K562 (cell line): ENCODE measurements around the gene HUNK. TPM values are rescaled to one million over a fixed set of nuclear protein-coding genes. Genes with fewer than 3 reads are reported as not detected.

ENCODE experiments used
- ATAC-seq: fragments of 200-7000 bp; cut with Tn5 transposase; 3 replicates; pipeline ENCODE4 v1.9.1; 2020; ENCODE audit warnings: moderate library complexity
- BruUV-seq: library from RNA; stranded (reverse); fragments of 400-500 nt; replicated peaks from 2 replicates; lab custom pipeline; 2021; lab: Mats Ljungman, UMichigan
- CTCF ChIA-PET: fragments of 300-600 bp; formaldehyde crosslinking; extraction: SDS; loops from one replicate; lab custom pipeline; 2021; ENCODE audit warnings: low intra/inter-chr PET ratio; lab: Yijun Ruan, JAX
- POLR2A ChIA-PET: fragments of 300-600, 350-650 bp; sonication (Branson Sonifier 250); formaldehyde crosslinking; extraction: SDS; loops from one replicate; lab custom pipeline; 2021; ENCODE audit warnings: antibody characterized with exemption, inconsistent platforms; lab: Yijun Ruan, JAX
- DNase-seq, 4 experiments: peaks; one replicate each; pipeline versions ENCODE4 v3.0.0 to v3.0.0-alpha.2; 2011 to 2018; ENCODE audit warnings: low spot score in 3 of 4, mixed read lengths in 3 of 4; ENCODE audit errors: extremely low read depth in 1 of 4
- FAIRE-seq: peaks from 2 replicates; lab custom pipeline; 2011; peaks lifted over from hg19 to GRCh38; lab: Jason Lieb, UNC
- H2AFZ ChIP-seq: 2 replicates; pipeline ENCODE4 v1.6.0; 2011; ENCODE audit warnings: low read depth, low read length, control low read depth, inconsistent platforms
- H3K27ac ChIP-seq: fragments of 200-600 bp; 3 replicates; pipeline ENCODE4 v1.8.0; 2011; ENCODE audit warnings: low read depth, mild to moderate bottlenecking, control low read depth, inconsistent platforms, low read length, moderate library complexity, mixed read lengths; ENCODE audit errors: extremely low read depth
- H3K27me3 ChIP-seq, 2 experiments: fragments of 300-600 bp in 1 of 2; 2 replicates in 1 of 2; 3 replicates in 1 of 2; pipeline versions ENCODE4 v1.6.0 to v1.8.0; 2011; ENCODE audit warnings: inconsistent platforms in 2 of 2, low read length in 2 of 2, mild to moderate bottlenecking in 1 of 2, mixed read lengths in 1 of 2, moderate library complexity in 1 of 2; ENCODE audit not compliant: control insufficient read depth in 2 of 2, insufficient read depth in 2 of 2
- H3K36me3 ChIP-seq: fragments of 300-600 bp; 3 replicates; pipeline ENCODE4 v1.8.0; 2011; ENCODE audit warnings: mild to moderate bottlenecking, low read length, inconsistent platforms; ENCODE audit not compliant: control insufficient read depth, insufficient read depth
- H3K4me1 ChIP-seq, 2 experiments: fragments of 200-600 bp in 1 of 2; replicated peaks in 1 of 2; 2 replicates in 1 of 2; 3 replicates in 1 of 2; pipeline versions ENCODE4 v1.5.1 to v1.8.0; 2011; ENCODE audit warnings: inconsistent platforms in 2 of 2, low read length in 2 of 2, mild to moderate bottlenecking in 1 of 2, mixed read lengths in 1 of 2, moderate library complexity in 1 of 2; ENCODE audit not compliant: control insufficient read depth in 2 of 2, insufficient read depth in 2 of 2
- H3K4me2 ChIP-seq: 2 replicates; pipeline ENCODE4 v1.6.1; 2011; ENCODE audit warnings: low read length, control low read depth, inconsistent platforms, mixed read lengths; ENCODE audit not compliant: insufficient read depth
- H3K4me3 ChIP-seq: fragments of 200-600 bp; sonication (generic), shearing (Covaris generic); 2 replicates; pipeline ENCODE4 v1.5.1; 2016; ENCODE audit warnings: control low read depth, inconsistent platforms
- H3K79me2 ChIP-seq: fragments of 200-600 bp; 3 replicates; pipeline ENCODE4 v1.8.0; 2011; ENCODE audit warnings: low read length, inconsistent platforms; ENCODE audit not compliant: control insufficient read depth, insufficient read depth
- H3K9ac ChIP-seq, 2 experiments: 2 replicates each; pipeline versions ENCODE4 v1.6.0 to v1.6.1; 2011; ENCODE audit warnings: low read depth in 2 of 2, low read length in 2 of 2, control low read depth in 1 of 2, inconsistent platforms in 1 of 2, mild to moderate bottlenecking in 1 of 2, mixed read lengths in 1 of 2; ENCODE audit not compliant: insufficient read depth in 1 of 2
- H3K9me1 ChIP-seq: one replicate; pipeline ENCODE4 v1.6.0; 2011; ENCODE audit warnings: inconsistent platforms, mild to moderate bottlenecking, low read length, moderate library complexity; ENCODE audit not compliant: control insufficient read depth, insufficient read depth
- H3K9me3 ChIP-seq: replicated peaks from 2 replicates; pipeline ENCODE4 v1.5.1; 2011; ENCODE audit warnings: low read depth, low read length, inconsistent platforms; ENCODE audit not compliant: control insufficient read depth, insufficient read depth
- H4K20me1 ChIP-seq: replicated peaks from 2 replicates; pipeline ENCODE4 v1.6.1; 2011; ENCODE audit warnings: low read length, inconsistent platforms, mixed read lengths; ENCODE audit not compliant: control insufficient read depth, insufficient read depth
- GABPB1 ChIP-seq: sonication (generic); formaldehyde crosslinking; IDR thresholded peaks from 2 replicates; pipeline ENCODE4 v1.8.0; 2022; ENCODE audit warnings: mild to moderate bottlenecking, missing genetic modification reagents
- HNRNPH1 ChIP-seq: fragments of 200-400 bp; formaldehyde crosslinking; optimal IDR thresholded peaks from 2 replicates; pipeline ENCODE3; 2017; ENCODE audit warnings: low read depth, mild to moderate bottlenecking, low read length, moderate library complexity
- RFX7 ChIP-seq: fragments of 250-450 bp; sonication (Bioruptor Pico); IDR thresholded peaks from 2 replicates; pipeline ENCODE4 v1.5.1; 2021; ENCODE audit warnings: mild to moderate bottlenecking
- ZNF347 ChIP-seq: fragments of 450-650 bp; formaldehyde crosslinking; IDR thresholded peaks from 2 replicates; pipeline ENCODE4 v1.4.0; 2020; ENCODE audit warnings: low read depth, mild to moderate bottlenecking, moderate library complexity
- WGBS: fragments of 100-300 bp; shearing (Covaris generic); methylation state at CpG from one replicate; pipeline ENCODE4 v1.1.6; 2016; ENCODE audit warnings: low coverage, mixed read lengths; ENCODE audit not compliant: insufficient coverage; ENCODE audit errors: missing lambda C conversion rate; 5-methylcytosine and 5-hydroxymethylcytosine counted together
- in situ Hi-C: fragments of 300-500 bp; cut with MboI; formaldehyde crosslinking; loops from 4 replicates; pipeline ENCODE4 v1.15.0; 2018; ENCODE audit warnings: inconsistent platforms, mixed read lengths
- intact Hi-C: fragments of 100-400 bp; cut with micrococcal nuclease; formaldehyde crosslinking; loops from 2 replicates; pipeline ENCODE4 v1.14.2; 2022
- polyA plus RNA-seq, 8 experiments: library from polyadenylated mRNA; depleted of rRNA in 4 of 8; stranded (reverse) in 5 of 8; unstranded in 3 of 8; fragments of >200 nt; fragmentation: Nextera tagmentation in 2 of 8; fragmentation: Illumina TruSeq in 1 of 8; extraction: Ambion mirVana in 2 of 8; extraction: Trizol in 1 of 8; gene quantifications; 2 replicates each; pipeline versions ENCODE4 v1.2.1 to v1.2.3, GENCODE V29; 2011 to 2014; ENCODE audit warnings: inconsistent platforms in 1 of 8, missing spikeins in 1 of 8
- total RNA-seq, 7 experiments: library from RNA; depleted of rRNA in 6 of 7; stranded (reverse); fragments of >200 nt in 6 of 7; fragmentation: Illumina TruSeq in 2 of 7; extraction: Trizol in 2 of 7; gene quantifications; 2 replicates each; pipeline versions ENCODE4 v1.2.1 to v1.2.3, GENCODE V29; 2011 to 2021; ENCODE audit warnings: low replicate concordance in 1 of 7
- TF ChIP-seq, protein P1 (sequence below): sonication (generic); formaldehyde crosslinking; IDR thresholded peaks from 2 replicates; pipeline ENCODE4 v1.8.1; 2023; ENCODE audit warnings: missing genetic modification reagents, mild to moderate bottlenecking, borderline replicate concordance

HUNK gene
- total and polyA plus RNA-seq, 9 of the 15 experiments (the other 6 are each of a cell fraction or from before 2014, with no cell fraction given) = not detected

DNA sequence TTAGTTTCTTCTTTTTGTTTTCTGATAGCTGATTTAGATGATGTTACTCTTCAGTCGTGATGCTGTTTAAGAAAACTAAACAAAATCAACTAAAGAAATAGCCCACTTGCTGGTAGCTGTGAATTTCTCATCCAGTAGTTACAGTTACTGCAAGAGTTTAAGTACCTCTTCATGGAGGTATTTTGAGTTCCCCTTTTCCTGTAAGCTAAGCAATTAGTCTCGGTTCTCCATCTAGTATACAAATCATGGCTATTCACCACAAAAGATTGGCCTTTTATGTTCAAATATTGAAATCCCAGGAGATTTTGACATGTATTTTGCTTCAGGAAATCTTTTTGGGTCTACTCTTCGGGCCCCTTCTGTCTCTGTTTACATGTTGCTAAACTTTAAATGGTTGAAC is 31.1 kb downstream of the HUNK start (continued):
- TF ChIP-seq, protein P1, sequence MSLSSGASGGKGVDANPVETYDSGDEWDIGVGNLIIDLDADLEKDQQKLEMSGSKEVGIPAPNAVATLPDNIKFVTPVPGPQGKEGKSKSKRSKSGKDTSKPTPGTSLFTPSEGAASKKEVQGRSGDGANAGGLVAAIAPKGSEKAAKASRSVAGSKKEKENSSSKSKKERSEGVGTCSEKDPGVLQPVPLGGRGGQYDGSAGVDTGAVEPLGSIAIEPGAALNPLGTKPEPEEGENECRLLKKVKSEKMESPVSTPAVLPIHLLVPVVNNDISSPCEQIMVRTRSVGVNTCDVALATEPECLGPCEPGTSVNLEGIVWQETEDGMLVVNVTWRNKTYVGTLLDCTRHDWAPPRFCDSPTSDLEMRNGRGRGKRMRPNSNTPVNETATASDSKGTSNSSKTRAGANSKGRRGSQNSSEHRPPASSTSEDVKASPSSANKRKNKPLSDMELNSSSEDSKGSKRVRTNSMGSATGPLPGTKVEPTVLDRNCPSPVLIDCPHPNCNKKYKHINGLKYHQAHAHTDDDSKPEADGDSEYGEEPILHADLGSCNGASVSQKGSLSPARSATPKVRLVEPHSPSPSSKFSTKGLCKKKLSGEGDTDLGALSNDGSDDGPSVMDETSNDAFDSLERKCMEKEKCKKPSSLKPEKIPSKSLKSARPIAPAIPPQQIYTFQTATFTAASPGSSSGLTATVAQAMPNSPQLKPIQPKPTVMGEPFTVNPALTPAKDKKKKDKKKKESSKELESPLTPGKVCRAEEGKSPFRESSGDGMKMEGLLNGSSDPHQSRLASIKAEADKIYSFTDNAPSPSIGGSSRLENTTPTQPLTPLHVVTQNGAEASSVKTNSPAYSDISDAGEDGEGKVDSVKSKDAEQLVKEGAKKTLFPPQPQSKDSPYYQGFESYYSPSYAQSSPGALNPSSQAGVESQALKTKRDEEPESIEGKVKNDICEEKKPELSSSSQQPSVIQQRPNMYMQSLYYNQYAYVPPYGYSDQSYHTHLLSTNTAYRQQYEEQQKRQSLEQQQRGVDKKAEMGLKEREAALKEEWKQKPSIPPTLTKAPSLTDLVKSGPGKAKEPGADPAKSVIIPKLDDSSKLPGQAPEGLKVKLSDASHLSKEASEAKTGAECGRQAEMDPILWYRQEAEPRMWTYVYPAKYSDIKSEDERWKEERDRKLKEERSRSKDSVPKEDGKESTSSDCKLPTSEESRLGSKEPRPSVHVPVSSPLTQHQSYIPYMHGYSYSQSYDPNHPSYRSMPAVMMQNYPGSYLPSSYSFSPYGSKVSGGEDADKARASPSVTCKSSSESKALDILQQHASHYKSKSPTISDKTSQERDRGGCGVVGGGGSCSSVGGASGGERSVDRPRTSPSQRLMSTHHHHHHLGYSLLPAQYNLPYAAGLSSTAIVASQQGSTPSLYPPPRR (CRISPR knock-in tag) = no peak
- TF ChIP-seq RFX7 (CRISPR knock-in tag) = no peak
- TF ChIP-seq HNRNPH1 = no peak

GRCh38 chr21:31905503-31906451 is 33.0 kb downstream of the HUNK start:
- H3K79me2 ChIP-seq = no peaks in the 10 kb centered on the region
- BruUV-seq = no TSS peak
- TF ChIP-seq GABPB1 (CRISPR knock-in tag) = no peak
- no peak for TF ChIP-seq ZNF347 (CRISPR knock-in tag)

More at GRCh38 chr21:31905503-31906451, 33.0 kb downstream of the HUNK start:
- no peak overlapping the region for H3K9ac ChIP-seq
- H3K9me3 ChIP-seq = no peaks in the 10 kb centered on the region
- H3K36me3 ChIP-seq = no peaks in the 10 kb centered on the region
- 2% methylated on average over 13 of the region's 13 CpGs for WGBS
- H3K9me1 ChIP-seq = no peaks in the 10 kb centered on the region
- H2AFZ ChIP-seq = no peak overlapping the region
- H4K20me1 ChIP-seq = 0 out of 2 replicates have a peak, but pooled peaks cover 3% of the 10 kb centered on the region
- no peak overlapping the region for H3K27ac ChIP-seq
- no peak for ATAC-seq
- no peak for FAIRE-seq
- ChIA-PET POLR2A (interaction anchor here (0.6 to 0.9 kb wide), 2 partner anchors 20 to 374 kb away, joined by 3 read pairs; no protein-coding TSS in a partner anchor), CTCF (no interaction called here)
- no peaks in the 10 kb centered on the region for H3K4me1 ChIP-seq
- H3K27me3 ChIP-seq = peaks cover 38 to 67% of the 10 kb centered on the region in 2 experiments
- in situ Hi-C loops = no loop called here
- intact Hi-C loops = loop anchor here (10.0 kb wide), 1 partner anchor 59 kb away; no protein-coding TSS in a partner anchor
- DNase-seq = no peak
- no peak overlapping the region for H3K4me3 ChIP-seq
- H3K4me2 ChIP-seq = no peak overlapping the region
